ENCODE measurements around the gene AMTN. TPM values are rescaled to one million over a fixed set of nuclear protein-coding genes. Genes with fewer than 3 reads are reported as not detected.

Gene AMTN
- polyA plus RNA-seq, 1 donor (not counting 4 experiments of a cell fraction or from before 2014, with no cell fraction given): not detected

DNA sequence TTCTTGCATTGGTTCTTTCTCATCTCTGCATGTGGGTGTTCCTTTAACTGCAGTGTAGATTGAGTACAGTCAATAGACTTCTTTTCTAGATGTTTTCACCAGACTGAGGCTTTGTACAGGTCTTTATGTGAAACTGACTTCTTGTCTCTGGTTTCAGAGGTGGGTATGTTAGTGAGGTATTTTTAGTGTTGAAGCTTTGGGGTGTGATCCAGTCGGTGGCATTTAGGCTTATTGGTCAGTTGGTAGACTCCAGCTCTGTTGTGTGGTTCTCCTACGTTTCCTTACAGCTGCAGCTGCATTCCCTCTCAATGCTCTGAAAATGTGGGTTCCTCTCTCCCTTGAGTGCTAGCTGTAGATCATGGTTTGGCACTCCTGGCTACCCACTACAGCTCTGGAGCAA, 52.4 kb downstream of the AMTN start:
- no peaks in the 10 kb centered on the region for H3K9me1 ChIP-seq (ENCODE audit: control insufficient read depth, extremely low read depth, insufficient read depth, low read length)
- H3K9ac ChIP-seq (ENCODE audit: control insufficient read depth, extremely low read depth, insufficient read depth, low read length): no peak overlapping the region
- dilution Hi-C loops (cut with MboI; ENCODE audit: extremely low pct_ligation_motif_present, low sequenced_read_pairs): no loop called here
- H3K4me2 ChIP-seq (ENCODE audit: control insufficient read depth, extremely low read depth, insufficient read depth, low read depth, low read length): no peak overlapping the region
- H4K20me1 ChIP-seq (ENCODE audit: control insufficient read depth, extremely low read depth, insufficient read depth, low read length): no peaks in the 10 kb centered on the region
- H2AFZ ChIP-seq (ENCODE audit: control insufficient read depth, low read length): no peak overlapping the region
- no peaks in the 10 kb centered on the region for H3K4me1 ChIP-seq (ENCODE audit: control insufficient read depth, extremely low read depth, insufficient read depth, low read length)
- H3K36me3 ChIP-seq (ENCODE audit: control insufficient read depth in 2 of 2, extremely low read depth in 1 of 2, insufficient read depth in 2 of 2, low read length in 2 of 2): no peaks in the 10 kb centered on the region
- no peaks in the 10 kb centered on the region for H3K79me2 ChIP-seq (ENCODE audit: control insufficient read depth, insufficient read depth, low read length)
- H3K9me3 ChIP-seq (ENCODE audit: control insufficient read depth, low read depth, low read length): no peaks in the 10 kb centered on the region
- no peak for TF ChIP-seq EZH2 (IDR thresholded peaks at IDR 0.05; ENCODE audit: low read length)
- TF ChIP-seq, protein P1, sequence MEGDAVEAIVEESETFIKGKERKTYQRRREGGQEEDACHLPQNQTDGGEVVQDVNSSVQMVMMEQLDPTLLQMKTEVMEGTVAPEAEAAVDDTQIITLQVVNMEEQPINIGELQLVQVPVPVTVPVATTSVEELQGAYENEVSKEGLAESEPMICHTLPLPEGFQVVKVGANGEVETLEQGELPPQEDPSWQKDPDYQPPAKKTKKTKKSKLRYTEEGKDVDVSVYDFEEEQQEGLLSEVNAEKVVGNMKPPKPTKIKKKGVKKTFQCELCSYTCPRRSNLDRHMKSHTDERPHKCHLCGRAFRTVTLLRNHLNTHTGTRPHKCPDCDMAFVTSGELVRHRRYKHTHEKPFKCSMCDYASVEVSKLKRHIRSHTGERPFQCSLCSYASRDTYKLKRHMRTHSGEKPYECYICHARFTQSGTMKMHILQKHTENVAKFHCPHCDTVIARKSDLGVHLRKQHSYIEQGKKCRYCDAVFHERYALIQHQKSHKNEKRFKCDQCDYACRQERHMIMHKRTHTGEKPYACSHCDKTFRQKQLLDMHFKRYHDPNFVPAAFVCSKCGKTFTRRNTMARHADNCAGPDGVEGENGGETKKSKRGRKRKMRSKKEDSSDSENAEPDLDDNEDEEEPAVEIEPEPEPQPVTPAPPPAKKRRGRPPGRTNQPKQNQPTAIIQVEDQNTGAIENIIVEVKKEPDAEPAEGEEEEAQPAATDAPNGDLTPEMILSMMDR (optimal IDR thresholded peaks at IDR 0.05 in 1 of 3, IDR thresholded peaks at IDR 0.05 in 1 of 3, conservative IDR thresholded peaks at IDR 0.05 in 1 of 3; ENCODE audit: extremely low read depth in 1 of 3, insufficient read depth in 2 of 3, low read length in 3 of 3): no peak
- H3K27me3 ChIP-seq (ENCODE audit: control insufficient read depth, extremely low read depth, insufficient read depth, low read length): no peaks in the 10 kb centered on the region
- no peak for DNase-seq (ENCODE audit: low read depth, low spot score)
- no peak overlapping the region for H3K27ac ChIP-seq (ENCODE audit: control insufficient read depth, insufficient read depth, low read length)
- no peak for FAIRE-seq
- H3K4me3 ChIP-seq (ENCODE audit: control insufficient read depth in 2 of 3, extremely low read depth in 1 of 3, insufficient read depth in 2 of 3, low read depth in 1 of 3, low read length in 3 of 3): no peak overlapping the region

DNA sequence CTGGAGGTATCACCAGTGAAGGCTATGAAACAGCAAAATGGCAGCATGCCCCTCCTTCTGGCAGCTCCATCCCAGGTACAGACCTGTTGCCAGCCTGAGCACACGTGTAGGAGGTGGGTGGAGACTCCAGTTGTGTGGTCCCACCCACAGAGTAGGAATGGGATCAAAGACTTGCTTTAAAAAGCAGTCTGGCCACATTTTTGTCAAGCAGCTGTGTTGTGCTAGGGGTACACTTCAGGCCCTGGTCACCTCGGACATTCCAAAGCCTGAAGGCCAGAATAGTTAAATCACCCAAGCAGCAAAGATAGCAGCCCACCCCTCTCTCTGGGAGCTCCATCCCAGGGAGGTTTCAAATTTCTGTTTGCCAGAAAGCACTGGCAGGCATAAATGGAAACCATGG, 53.4 kb downstream of the AMTN start:
- Histone ChIP-seq H4K20me1 (ENCODE audit: control insufficient read depth, extremely low read depth, insufficient read depth, low read length) (no peaks in the 10 kb centered on the region), H3K9me3 (ENCODE audit: control insufficient read depth, low read depth, low read length) (no peaks in the 10 kb centered on the region), H3K4me3 (ENCODE audit: control insufficient read depth in 2 of 3, extremely low read depth in 1 of 3, insufficient read depth in 2 of 3, low read depth in 1 of 3, low read length in 3 of 3) (no peak overlapping the region), H3K9ac (ENCODE audit: control insufficient read depth, extremely low read depth, insufficient read depth, low read length) (no peak overlapping the region), H3K27me3 (ENCODE audit: control insufficient read depth, extremely low read depth, insufficient read depth, low read length) (no peaks in the 10 kb centered on the region), H3K36me3 (ENCODE audit: control insufficient read depth in 2 of 2, extremely low read depth in 1 of 2, insufficient read depth in 2 of 2, low read length in 2 of 2) (no peaks in the 10 kb centered on the region), H3K27ac (ENCODE audit: control insufficient read depth, insufficient read depth, low read length) (no peak overlapping the region), H3K9me1 (ENCODE audit: control insufficient read depth, extremely low read depth, insufficient read depth, low read length) (no peaks in the 10 kb centered on the region), H3K4me1 (ENCODE audit: control insufficient read depth, extremely low read depth, insufficient read depth, low read length) (no peaks in the 10 kb centered on the region), H3K79me2 (ENCODE audit: control insufficient read depth, insufficient read depth, low read length) (no peaks in the 10 kb centered on the region), H2AFZ (ENCODE audit: control insufficient read depth, low read length) (no peak overlapping the region), H3K4me2 (ENCODE audit: control insufficient read depth, extremely low read depth, insufficient read depth, low read depth, low read length) (no peak overlapping the region)
- TF ChIP-seq EZH2 (IDR thresholded peaks at IDR 0.05; ENCODE audit: low read length): no peak
- TF ChIP-seq, protein P1 (optimal IDR thresholded peaks at IDR 0.05 in 1 of 3, IDR thresholded peaks at IDR 0.05 in 1 of 3, conservative IDR thresholded peaks at IDR 0.05 in 1 of 3; ENCODE audit: extremely low read depth in 1 of 3, insufficient read depth in 2 of 3, low read length in 3 of 3): no peak
- dilution Hi-C loops (cut with MboI; ENCODE audit: extremely low pct_ligation_motif_present, low sequenced_read_pairs): no loop called here
- FAIRE-seq: no peak
- DNase-seq (ENCODE audit: low read depth, low spot score): no peak

All from keratinocyte (primary cell).